NCI-H2029 treated with DMSO at 0.1 percent for 48 hours (cell line): ENCODE measurements around the gene CARD14.
"Not testable (repeated sequence)": the region's sequence is repeated elsewhere in the genome, so short reads cannot be mapped to it uniquely, and the experiment has no call there.

Source experiments
- DNase-seq: peaks from one replicate; lab custom pipeline; 2025; lab: John Stamatoyannopoulos, UW

The CARD14 gene

DNA sequence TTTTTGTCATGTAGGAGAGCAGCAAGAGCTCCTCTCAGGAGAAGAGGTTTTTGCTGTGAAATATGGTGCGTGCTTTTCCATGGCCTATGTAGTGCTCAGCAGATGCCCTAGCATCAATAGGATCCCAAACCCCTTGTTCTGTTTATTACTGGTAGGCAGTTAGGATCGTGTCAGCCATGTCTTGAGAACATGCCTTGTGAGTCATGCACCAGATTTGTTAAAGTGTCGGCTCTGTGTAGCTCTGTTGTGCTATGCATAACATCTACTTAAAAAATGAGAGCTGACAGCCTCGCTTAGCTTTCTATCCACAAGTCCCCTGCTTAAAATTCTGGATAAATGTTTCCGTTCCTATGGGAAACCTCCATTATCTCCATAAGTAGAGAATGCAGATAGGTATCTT, 18.5 kb upstream of the CARD14 start:
- no peak for DNase-seq

- no peak for DNase-seq
Observed at GRCh38 chr17:80152081-80152702, 17.6 kb upstream of the CARD14 start.

DNA sequence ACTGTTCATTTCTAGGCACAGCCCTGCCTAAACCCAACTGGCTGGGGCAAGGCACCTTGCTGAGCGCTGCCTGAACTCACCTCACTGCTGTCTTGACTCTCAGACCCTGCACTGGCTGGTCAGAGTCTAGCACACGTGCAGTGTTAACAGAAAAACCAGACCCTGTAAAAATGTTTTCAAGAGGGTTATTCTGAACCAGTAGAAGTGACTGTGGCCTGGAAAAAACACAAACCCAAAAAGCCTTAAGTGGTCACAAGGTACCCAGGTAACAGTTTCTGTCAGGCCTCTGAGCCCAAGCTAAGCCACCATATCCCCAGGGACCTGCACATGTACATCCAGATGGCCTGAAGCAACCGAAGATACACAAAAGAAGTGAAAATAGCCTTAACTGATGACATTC, 16.8 kb upstream of the CARD14 start:
- DNase-seq, result no peak

GRCh38 chr17:80154166-80154565, 15.7 kb upstream of the CARD14 start:
- no peak for DNase-seq

GRCh38 chr17:80155600-80155999, 14.2 kb upstream of the CARD14 start:
- DNase-seq, result not testable (repeated sequence)

DNA sequence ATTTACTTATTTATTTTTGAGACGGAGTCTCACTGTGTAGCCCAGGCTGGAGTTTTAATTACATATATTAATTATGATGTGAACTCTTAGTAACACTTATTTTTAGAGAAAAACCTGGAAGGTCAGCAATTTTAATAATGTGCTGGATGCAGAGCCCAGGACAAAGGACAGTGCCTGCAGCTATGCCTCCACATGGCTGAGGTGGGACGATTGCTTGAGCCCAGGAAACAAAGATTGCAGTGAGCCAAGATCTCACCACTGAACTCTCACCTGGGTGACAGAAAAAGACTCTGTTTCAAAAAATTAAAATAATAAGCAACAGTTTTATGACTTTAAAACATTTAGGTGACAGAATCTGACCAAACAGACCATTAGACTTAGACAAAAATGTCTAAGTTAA, 11.0 kb upstream of the CARD14 start:
- DNase-seq, result no peak

- DNase-seq, result no peak
Observed at GRCh38 chr17:80160536-80160935, 9.3 kb upstream of the CARD14 start.

GRCh38 chr17:80163336-80163735, 6.5 kb upstream of the CARD14 start:
- no peak for DNase-seq

GRCh38 chr17:80164185-80164584, 5.6 kb upstream of the CARD14 start:
- no peak for DNase-seq

DNA sequence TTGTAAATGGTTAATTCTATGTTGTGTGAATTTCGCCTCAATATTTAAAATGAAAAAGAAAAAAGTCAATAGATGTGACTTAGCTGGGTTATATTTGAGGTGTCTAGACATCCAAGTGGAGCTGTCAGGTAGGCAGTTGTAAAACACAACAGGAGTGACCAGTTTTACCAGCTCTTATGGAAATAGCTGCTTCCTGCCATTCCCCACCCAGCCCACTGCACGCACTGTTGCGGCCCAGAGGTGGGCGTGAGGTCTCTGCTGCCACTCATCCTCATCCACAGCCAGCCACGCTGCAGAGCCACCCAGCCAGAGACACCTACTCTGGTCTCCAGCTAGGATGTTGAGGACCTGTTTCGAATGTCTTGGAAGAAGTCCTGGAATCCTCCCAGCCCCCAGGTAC, 3.4 kb upstream of the CARD14 start:
- DNase-seq, result no peak

DNA sequence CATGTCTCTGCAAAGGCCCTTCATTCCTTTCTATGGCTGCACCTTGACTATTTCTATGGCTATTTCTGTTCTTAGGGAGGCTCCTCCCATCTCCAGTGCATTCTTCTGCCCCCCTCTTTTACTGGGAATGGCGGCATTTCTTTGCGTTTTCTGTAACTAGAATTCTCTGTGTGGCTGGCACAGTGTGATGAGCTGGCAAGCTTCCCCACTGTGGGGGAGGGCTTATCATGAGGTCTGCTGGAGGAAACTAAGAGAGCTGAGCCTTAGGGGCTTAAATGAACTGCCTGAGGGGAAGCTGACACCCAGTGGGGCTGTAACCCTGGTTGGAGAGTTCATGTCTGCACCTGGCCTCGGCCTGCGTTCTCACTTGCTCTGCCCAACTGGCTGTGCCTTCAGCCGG, 1.5 kb upstream of the CARD14 start:
- DNase-seq, result no peak

- DNase-seq, result no peak
Observed at GRCh38 chr17:80169107-80169506, 723 bp upstream of the CARD14 start.

DNA sequence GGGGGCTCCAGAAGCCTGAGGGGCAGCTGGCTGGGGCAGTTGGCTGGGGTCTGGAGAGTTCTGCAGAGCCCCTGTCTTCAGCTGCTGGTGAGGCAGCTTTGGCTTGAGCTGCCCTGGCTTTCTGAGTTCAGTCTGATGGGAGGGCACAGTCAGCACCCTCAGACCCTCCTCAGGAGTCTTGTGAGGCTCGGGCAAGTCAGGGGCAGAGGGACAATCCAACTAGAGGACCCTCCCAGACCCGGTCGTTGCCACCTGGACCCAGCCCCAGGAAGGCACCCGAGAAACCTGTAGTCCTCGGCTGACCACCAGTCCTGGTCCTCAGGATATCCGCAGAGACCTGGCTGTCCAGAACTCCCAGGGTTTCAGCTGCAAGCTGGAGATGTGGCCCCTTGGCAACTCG, 1.9 kb downstream of the CARD14 start:
- no peak for DNase-seq

DNA sequence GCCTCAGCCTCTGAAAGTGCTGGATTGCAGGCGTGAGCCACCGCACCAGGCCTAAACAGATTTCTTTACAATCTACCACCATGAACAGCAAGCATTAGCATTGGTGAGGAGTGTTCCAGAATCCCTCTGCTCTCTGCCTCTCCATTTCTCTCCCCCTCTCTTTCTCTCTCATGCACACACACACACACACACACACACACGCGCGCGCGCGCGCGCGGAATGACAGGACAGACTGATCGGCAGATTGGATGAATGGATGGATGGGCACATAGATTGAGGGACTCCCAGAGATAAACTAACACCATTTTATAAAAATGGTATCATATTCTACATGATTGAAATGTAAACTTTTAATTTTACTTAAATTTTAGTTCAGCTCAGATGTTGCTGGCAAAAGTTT, 3.3 kb downstream of the CARD14 start:
- DNase-seq, result no peak

GRCh38 chr17:80173916-80174315, 4.1 kb downstream of the CARD14 start:
- DNase-seq, result no peak

DNA sequence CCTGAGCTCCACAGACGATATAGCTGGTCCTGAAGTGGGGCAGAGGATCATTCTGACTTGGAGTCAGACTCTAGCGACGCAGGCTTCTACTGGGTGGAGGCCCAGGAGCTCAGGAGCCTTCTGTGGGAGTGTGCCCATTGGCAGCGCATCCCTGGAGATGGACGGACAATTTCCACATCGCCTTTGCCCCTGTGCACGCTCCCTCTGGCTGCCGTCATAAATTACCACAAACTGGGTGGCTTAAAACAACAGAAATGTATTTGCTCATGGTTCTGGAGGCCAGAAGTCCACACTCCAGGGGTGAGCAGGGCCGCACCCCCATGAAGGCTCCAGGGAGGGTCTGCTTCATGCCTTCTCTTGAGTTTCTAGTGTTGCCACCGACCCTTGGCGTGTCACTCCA, 6.9 kb downstream of the CARD14 start:
- DNase-seq, result no peak

DNA sequence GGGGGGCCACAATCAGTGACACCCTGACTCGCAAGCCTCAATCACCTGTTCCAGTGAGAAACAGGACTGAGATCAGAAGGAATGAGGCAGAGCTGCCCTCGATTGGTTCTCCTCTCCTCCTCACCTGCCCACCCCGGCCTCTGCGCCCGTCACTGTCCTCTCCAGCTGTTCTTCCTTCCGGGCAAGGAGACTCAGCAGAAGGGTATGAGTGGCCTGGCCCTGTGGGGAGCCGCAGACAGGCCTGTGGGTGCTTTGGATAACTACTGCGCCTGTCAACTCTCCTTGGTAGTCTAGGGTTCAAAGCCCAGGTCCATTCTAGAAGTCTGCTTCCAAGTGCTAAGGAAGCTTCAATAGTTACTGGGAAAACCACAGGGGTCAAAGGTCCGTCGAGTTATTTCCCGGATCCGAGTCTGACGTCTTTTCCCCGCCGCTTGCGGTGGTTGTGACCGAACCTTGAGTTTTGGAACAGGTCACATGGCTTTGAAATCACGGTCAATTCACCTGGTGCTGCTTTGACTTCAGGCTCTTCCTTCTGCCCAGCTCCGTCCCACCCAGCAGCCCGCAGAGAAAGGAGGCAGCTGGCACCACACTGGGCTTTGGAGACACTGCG, 8.3 kb downstream of the CARD14 start:
- no peak for DNase-seq

- no peak for DNase-seq
Observed at GRCh38 chr17:80180192-80180591, 10.4 kb downstream of the CARD14 start.

- no peak for DNase-seq
Observed at GRCh38 chr17:80181431-80181830, 11.6 kb downstream of the CARD14 start.

- DNase-seq, result no peak
Observed at GRCh38 chr17:80182118-80182844, 12.5 kb downstream of the CARD14 start.

GRCh38 chr17:80182845-80183223, 13.0 kb downstream of the CARD14 start:
- no peak for DNase-seq

GRCh38 chr17:80183581-80184422, 14.0 kb downstream of the CARD14 start:
- no peak for DNase-seq

DNA sequence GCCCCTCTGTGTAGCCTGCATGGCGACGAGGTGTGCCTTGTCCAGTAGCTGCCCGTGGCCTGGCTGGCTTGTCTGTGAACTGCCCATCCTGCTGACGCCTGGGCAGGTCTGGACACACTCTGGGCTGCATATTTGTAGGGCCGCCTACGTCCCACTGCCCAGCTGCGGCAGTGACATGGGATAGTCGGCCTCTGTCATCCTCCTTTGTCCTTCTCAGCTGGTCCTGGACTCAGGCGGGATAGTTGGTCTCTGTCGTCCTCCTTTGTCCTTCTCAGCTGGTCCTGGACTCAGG, 14.5 kb downstream of the CARD14 start:
- no peak for DNase-seq
